HUES64 (cell line): Measurements from ENCODE around the gene RREB1.

ENCODE experiments used
- H3K27ac ChIP-seq: 2 replicates; pipeline ENCODE4 v1.7.0; 2013; ENCODE audit warnings: low read depth, low read length, inconsistent platforms
- H3K27me3 ChIP-seq: 2 replicates; pipeline ENCODE4 v1.6.1; 2013; ENCODE audit warnings: mild to moderate bottlenecking, low read length; ENCODE audit not compliant: insufficient read depth
- H3K36me3 ChIP-seq: 2 replicates; pipeline ENCODE4 v1.6.1; 2013; ENCODE audit warnings: mild to moderate bottlenecking, low read length; ENCODE audit not compliant: insufficient read depth
- H3K4me1 ChIP-seq: 2 replicates; pipeline ENCODE4 v1.6.1; 2013; ENCODE audit warnings: mild to moderate bottlenecking, low read length, moderate library complexity; ENCODE audit not compliant: insufficient read depth
- H3K4me3 ChIP-seq: 2 replicates; pipeline ENCODE4 v1.5.1; 2013; ENCODE audit warnings: mild to moderate bottlenecking, low read length, moderate library complexity
- H3K9ac ChIP-seq: 2 replicates; pipeline ENCODE4 v1.6.1; 2013; ENCODE audit warnings: mild to moderate bottlenecking, low read depth, low read length
- H3K9me3 ChIP-seq: 2 replicates; pipeline ENCODE4 v1.6.1; 2013; ENCODE audit warnings: low read depth, low read length; ENCODE audit not compliant: insufficient read depth
- WGBS: fragments of 150-250, 120-280 bp; methylation state at CpG from one replicate; pipeline ENCODE4 v1.1.7; 2013; ENCODE audit warnings: missing lambda C conversion rate; 5-methylcytosine and 5-hydroxymethylcytosine counted together

The RREB1 gene

DNA sequence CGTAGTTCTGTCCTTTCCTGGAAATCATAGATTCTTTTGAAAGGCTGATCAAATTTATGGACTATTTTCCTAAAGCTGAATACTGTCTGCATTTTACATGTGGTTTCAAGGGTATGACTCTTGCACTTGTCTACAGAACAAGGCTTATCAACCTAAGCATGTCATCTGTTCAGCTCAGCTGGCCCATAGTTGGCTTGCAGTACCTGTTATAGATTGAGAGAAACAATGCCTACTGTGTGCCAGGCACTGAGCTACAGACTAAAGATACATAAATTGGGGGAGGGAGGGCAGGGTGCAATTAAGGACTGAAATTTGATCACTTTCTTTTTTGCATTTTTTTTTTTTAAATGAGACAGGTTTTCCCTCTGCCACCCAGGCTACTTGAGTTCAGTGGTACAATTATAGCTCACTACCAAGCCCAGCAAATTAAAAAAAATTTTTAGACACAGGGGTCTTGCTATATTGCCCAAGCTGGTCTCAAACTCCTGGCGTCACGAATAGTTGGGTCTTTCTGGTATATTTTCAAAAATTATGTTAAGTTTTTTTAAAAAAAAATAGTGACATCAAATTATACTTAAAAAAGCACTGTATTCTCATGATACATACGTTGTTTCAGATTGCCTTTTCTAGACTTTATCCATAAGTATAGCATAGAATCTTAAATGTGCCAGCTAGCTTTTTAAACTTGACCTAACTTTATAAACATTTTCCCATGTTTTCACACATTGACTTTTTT lies 52.2 kb downstream of the RREB1 start:
- H3K9me3 ChIP-seq = no peaks in the 10 kb centered on the region
- H3K4me1 ChIP-seq = peaks cover 45% of the 10 kb centered on the region
- WGBS = 86% methylated on average over 2 of the region's 4 CpGs
- H3K36me3 ChIP-seq = no peaks in the 10 kb centered on the region
- H3K27ac ChIP-seq = no peak overlapping the region
- no peak overlapping the region for H3K9ac ChIP-seq
- H3K27me3 ChIP-seq = no peaks in the 10 kb centered on the region
- H3K4me3 ChIP-seq = no peak overlapping the region

DNA sequence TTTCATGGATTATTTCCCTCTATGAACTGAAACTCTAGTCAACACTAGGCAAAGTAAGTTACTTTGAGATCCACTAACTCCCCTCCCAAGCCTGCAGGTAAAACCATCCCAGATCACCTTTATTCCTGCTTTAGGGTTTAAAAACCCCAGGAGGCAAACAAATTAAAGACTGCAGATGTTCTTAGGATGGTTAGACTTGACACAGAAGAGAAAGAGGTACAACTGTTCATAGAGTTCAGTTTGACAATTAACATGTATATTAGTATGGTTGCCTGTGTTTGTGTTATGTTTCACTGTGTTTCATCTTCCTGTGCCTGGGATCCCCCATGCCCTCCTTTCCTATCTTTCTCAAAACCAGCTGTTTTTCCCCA lies 53.5 kb downstream of the RREB1 start:
- Histone ChIP-seq H3K36me3 (no peaks in the 10 kb centered on the region), H3K4me3 (no peak overlapping the region), H3K9ac (no peak overlapping the region), H3K27me3 (no peaks in the 10 kb centered on the region), H3K27ac (no peak overlapping the region), H3K9me3 (no peaks in the 10 kb centered on the region), H3K4me1 (peaks cover 48% of the 10 kb centered on the region)

DNA sequence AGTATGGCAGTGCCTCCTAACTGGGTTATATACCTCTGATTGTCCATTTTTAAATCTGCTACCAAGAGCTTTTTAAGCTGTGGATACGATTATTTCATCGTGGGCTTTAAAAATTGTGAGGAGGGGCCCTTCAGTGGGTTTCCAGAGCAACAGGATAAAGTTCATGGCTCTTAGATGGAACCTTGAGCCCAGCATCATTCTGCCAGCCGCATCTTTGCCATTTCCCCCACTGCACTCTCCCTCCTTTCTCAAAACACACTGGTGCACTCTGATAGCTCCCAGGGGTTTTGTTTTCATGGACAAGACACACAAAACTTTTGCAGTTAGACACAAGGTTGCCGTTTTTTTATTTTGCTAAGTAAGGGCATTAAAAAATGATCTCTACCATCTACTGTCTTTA lies 54.1 kb downstream of the RREB1 start:
- Histone ChIP-seq H3K9ac (no peak overlapping the region), H3K9me3 (no peaks in the 10 kb centered on the region), H3K27me3 (no peaks in the 10 kb centered on the region), H3K36me3 (no peaks in the 10 kb centered on the region), H3K27ac (no peak overlapping the region), H3K4me1 (peaks cover 48% of the 10 kb centered on the region), H3K4me3 (no peak overlapping the region)
- WGBS = 92% methylated on average over 3 of the region's 4 CpGs

DNA sequence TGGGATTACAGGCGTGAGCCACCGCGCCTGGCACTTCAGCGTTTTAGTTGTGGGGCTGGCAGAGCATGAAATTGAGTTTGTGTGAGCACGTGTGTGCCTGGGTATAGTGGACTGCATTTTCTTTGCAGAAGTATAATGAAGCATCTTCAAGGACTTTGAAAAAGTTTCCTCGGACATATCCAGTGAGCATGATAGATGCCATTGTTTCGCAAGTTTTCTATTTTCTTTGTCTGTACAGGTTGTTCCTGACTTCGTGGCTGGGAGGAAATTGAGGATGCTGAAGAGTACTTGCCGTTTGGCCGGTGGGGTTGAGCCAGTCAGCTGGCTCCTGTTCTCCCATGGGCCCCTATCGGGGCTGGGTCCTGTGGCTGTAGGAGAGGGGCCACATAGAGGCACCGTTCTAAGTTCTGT lies 55.9 kb downstream of the RREB1 start:
- Histone ChIP-seq H3K4me3 (no peak overlapping the region), H3K36me3 (no peaks in the 10 kb centered on the region), H3K9me3 (no peaks in the 10 kb centered on the region), H3K27ac (no peak overlapping the region), H3K9ac (no peak overlapping the region), H3K4me1 (peaks cover 43% of the 10 kb centered on the region), H3K27me3 (no peaks in the 10 kb centered on the region)
- WGBS = 93% methylated on average over 12 of the region's 12 CpGs

DNA sequence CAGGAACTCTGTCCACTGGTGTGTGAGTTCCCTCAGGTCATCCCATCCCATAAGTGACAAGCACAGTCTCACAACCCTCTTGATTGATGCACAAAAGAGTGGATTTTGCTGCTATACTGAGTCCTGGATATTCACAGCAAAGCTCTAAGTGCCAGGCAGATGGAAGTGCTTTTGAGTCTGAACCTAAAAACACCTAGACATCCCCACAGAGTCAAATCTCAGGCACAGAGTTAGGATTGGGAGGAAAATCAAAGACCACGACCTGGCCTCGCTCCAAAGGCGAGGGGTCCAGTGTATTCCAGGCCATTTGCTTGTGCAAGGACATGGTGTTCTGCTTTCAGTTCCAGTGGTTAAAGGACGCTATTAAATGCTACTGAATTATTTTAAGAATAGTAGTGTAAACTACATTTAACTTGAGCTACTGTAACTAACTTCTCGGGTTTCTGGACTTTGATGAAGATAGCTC lies 56.8 kb downstream of the RREB1 start:
- H3K27me3 ChIP-seq = no peaks in the 10 kb centered on the region
- 94% methylated on average over 5 of the region's 5 CpGs for WGBS
- H3K4me1 ChIP-seq = peaks cover 46% of the 10 kb centered on the region
- no peaks in the 10 kb centered on the region for H3K36me3 ChIP-seq
- no peaks in the 10 kb centered on the region for H3K9me3 ChIP-seq
- no peak overlapping the region for H3K27ac ChIP-seq
- H3K4me3 ChIP-seq = no peak overlapping the region
- H3K9ac ChIP-seq = no peak overlapping the region

DNA sequence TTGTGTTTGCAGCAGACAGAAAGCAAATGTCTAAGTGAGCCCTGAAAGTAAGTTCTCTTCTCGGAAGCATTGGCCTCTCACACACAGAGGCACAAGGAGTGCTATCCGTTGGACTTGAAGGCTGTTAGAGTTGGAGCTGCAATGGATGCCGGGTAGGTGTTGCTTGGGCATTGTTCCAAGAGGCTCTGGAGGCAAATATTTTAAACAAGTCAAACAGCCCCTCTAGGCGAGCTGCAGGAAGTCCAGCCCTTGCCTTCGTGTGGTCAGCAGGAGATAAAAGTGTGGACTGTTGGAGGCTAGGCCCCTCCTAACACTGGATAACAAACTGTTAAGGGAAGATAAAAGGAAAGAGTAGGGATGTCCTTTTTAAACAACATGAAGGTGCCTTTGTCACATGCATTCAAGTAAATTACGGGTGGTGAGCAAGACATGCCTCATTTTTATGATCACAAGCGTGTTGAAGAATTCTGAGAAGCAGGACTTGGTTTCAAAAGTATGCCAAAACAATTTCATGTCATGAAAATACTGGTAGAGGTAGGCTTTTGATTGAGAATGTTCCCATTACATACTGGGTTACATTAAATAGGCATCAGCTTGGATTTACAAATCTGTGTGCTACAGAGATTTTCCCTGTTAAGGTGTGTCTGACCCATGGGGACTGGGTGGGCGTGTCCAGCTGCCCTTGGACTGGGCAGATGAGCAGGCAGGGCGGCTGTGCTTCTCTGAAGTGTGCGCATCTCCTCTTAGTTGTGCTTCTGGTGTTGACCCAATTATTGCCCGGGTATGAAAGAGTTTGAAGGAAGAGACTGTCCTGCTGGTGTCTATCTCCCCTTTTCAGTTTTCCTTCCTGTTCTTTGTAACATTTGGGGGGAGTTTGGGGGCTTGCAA lies 57.5 kb downstream of the RREB1 start:
- Histone ChIP-seq H3K36me3 (no peaks in the 10 kb centered on the region), H3K27ac (no peak overlapping the region; the same call in 1 of the 2 replicates), H3K9ac (no peak overlapping the region), H3K9me3 (no peaks in the 10 kb centered on the region), H3K4me1 (peaks cover 46% of the 10 kb centered on the region), H3K27me3 (no peaks in the 10 kb centered on the region), H3K4me3 (no peak overlapping the region)
- WGBS = 56% methylated on average over 11 of the region's 11 CpGs

DNA sequence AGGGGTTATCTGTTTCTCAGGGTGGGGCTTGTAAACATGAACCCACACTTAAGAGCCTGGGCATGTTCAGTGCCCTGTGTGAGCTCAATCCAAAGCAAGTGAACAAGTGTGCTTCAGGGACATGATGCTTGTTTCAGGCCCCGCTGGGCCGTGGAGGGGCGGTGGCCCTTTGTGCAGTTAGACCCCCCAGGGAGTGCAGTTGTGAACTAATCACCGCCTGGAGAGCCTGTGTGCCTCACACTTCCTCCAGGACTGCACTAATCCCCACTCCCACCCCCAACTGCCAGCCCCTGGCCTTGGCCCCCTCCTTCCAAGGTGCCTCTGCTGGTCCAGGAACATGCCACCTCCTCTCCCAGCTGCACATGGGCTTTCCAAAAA lies 58.1 kb downstream of the RREB1 start:
- Histone ChIP-seq H3K27ac (no peak overlapping the region; the same call in 1 of the 2 replicates), H3K4me3 (no peak overlapping the region), H3K4me1 (peaks cover 49% of the 10 kb centered on the region), H3K9me3 (no peaks in the 10 kb centered on the region), H3K27me3 (no peaks in the 10 kb centered on the region), H3K9ac (no peak overlapping the region), H3K36me3 (no peaks in the 10 kb centered on the region)
- 11% methylated on average over 4 of the region's 4 CpGs for WGBS

DNA sequence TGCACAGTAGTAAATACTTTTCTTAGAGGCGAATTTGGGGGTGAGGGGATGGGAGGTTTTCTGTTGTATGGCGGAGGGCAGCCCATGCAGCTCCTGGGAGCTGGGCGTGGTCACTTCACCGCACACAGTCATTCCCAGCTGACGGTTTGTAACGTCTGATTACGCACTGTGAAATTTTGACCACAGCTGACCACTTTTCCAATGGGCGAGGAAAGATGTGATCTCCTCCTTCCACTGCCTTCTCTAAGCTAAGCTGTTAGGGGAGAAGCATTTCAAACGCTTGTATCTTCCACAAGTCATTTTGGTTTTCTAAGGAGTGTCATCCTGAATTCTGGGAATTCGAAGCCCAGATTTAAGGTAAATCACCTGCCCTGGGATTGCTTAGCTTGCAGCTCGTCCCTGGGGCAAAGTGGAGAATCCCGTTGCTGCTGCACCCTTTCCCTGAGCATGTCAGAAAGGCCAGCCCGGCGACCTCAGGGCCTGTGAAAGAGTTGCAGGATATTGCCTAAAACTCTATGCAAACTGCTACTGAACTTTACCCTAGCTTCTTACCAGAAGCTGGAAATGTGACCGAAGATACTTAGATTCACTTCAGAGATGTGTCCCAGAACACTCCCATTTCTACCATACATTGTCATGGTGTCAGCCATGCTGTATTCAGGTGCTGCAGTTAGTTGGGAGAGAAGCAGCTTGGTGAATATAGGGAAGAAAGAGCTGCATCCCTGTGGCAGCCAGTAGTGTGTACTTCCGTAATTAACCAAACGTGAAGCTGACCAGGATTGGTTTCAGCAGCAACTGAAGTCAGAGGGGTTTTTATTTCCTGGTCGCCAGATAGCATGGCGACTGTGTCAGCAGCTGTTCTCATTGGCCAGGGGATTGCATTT lies 58.9 kb downstream of the RREB1 start:
- Histone ChIP-seq H3K9ac (no peak overlapping the region), H3K9me3 (no peaks in the 10 kb centered on the region), H3K27ac (no peak overlapping the region), H3K4me1 (peaks cover 49% of the 10 kb centered on the region), H3K27me3 (no peaks in the 10 kb centered on the region), H3K4me3 (no peak overlapping the region), H3K36me3 (no peaks in the 10 kb centered on the region)
- 74% methylated on average over 19 of the region's 19 CpGs for WGBS

DNA sequence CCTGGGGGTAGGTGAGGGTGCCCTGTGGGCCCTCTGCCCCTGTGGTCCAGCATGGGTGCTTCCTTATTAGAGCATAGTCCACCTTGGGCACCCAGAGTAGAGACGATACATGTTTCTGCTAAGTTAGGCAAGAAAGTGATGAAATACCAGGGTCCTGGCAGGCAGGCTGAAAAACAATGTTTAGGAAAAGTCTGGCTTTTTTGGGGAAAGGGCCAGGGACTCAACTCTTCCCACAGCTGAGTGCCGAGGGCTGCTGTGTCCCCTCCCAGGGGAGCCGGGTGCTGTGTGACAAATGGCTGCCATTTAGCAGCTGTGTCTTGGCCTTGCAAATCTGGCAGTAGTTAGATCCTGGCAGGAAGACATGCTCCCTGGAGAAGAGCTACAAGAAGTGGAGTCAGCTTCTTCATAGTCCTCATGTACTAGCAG lies 61.5 kb downstream of the RREB1 start:
- 93% methylated on average over 3 of the region's 3 CpGs for WGBS
- H3K9ac ChIP-seq = no peak overlapping the region

DNA sequence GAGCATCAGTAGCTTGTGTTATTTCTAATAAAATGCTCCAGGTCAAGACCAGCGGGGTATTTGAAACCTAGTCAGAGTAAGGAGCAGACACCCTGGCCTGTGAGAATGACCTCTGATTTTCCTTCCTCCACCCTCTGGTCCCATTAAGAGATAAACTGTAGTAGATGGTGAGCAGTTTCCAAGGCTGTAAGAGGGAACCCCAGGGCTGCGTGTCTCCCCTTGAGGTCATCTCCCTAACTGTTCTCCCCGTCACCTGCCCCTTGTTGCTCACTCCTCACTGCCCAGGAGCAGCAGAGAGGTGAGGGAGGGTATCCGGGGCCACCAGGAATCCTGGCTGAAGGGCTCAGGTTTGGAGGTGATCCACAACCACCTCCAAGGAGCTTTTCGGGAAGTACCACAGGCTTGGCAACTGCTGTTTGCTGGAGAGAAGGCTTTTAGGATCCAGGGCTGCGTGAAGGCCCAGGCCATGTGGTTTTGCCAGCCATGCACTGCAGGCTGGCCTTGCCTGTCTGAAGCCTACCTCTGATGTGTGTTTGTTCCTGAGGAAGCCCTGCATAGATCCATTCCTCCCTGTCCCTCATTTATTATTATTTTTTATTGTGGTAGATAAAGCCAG lies 62.5 kb downstream of the RREB1 start:
- H3K4me1 ChIP-seq = peaks cover 59% of the 10 kb centered on the region
- no peaks in the 10 kb centered on the region for H3K36me3 ChIP-seq
- no peaks in the 10 kb centered on the region for H3K27me3 ChIP-seq
- no peaks in the 10 kb centered on the region for H3K9me3 ChIP-seq
- H3K27ac ChIP-seq = no peak overlapping the region
- H3K4me3 ChIP-seq = no peak overlapping the region
- WGBS = 86% methylated on average over 6 of the region's 6 CpGs
- no peak overlapping the region for H3K9ac ChIP-seq

More for the DNA sequence above, 61.5 kb downstream of the RREB1 start:
- Histone ChIP-seq H3K36me3 (no peaks in the 10 kb centered on the region), H3K4me1 (peaks cover 62% of the 10 kb centered on the region), H3K27ac (no peak overlapping the region), H3K9me3 (no peaks in the 10 kb centered on the region), H3K27me3 (no peaks in the 10 kb centered on the region), H3K4me3 (no peak overlapping the region)
